Measurements from ENCODE around the gene KCNN4. TPM values are rescaled to one million over a fixed set of nuclear protein-coding genes. Genes with fewer than 3 reads are reported as not detected.

Gene KCNN4
- polyA plus RNA-seq, 4 donors: 0.90 to 2.6 (median 2.2) TPM

GRCh38 chr19:43751466-43752220 lies 29.1 kb downstream of the KCNN4 start:
- no peak for DNase-seq (ENCODE audit: low read depth in 4 of 4, low spot score in 2 of 4)

GRCh38 chr19:43749898-43750297 lies 30.9 kb downstream of the KCNN4 start:
- no peak for DNase-seq (ENCODE audit: low read depth in 4 of 4, low spot score in 2 of 4)

- no peak for DNase-seq (ENCODE audit: low read depth in 4 of 4, low spot score in 2 of 4)
Measured at GRCh38 chr19:43749152-43749551, 31.6 kb downstream of the KCNN4 start.

DNA sequence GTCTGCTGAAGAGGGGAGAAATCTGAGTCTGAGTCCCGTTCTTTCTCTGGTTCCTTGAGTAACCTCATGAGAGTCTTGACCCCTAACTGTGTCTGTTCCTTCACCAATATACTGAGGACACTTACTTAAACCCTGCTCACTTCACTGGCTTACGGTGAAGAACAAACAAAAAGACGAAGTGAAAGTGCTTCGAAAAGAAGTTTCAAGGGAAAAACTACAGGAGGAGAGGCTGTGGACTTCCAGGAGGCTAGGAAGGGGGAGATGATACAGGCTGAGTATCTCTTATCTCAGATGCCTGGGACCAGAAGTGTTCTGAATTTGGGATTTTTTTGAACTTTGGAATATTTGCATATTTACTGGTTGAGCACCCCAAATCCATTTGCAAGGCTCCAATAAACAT lies 32.1 kb downstream of the KCNN4 start:
- DNase-seq (ENCODE audit: low read depth in 4 of 4, low spot score in 2 of 4): no peak

GRCh38 chr19:43748205-43748594 lies 32.6 kb downstream of the KCNN4 start:
- DNase-seq (ENCODE audit: low read depth in 4 of 4, low spot score in 2 of 4): no peak

GRCh38 chr19:43747557-43748204 lies 33.1 kb downstream of the KCNN4 start:
- DNase-seq (ENCODE audit: low read depth in 4 of 4, low spot score in 2 of 4): no peak

GRCh38 chr19:43743059-43743458 lies 37.7 kb downstream of the KCNN4 start:
- no peak for DNase-seq (ENCODE audit: low read depth in 4 of 4, low spot score in 2 of 4)

DNA sequence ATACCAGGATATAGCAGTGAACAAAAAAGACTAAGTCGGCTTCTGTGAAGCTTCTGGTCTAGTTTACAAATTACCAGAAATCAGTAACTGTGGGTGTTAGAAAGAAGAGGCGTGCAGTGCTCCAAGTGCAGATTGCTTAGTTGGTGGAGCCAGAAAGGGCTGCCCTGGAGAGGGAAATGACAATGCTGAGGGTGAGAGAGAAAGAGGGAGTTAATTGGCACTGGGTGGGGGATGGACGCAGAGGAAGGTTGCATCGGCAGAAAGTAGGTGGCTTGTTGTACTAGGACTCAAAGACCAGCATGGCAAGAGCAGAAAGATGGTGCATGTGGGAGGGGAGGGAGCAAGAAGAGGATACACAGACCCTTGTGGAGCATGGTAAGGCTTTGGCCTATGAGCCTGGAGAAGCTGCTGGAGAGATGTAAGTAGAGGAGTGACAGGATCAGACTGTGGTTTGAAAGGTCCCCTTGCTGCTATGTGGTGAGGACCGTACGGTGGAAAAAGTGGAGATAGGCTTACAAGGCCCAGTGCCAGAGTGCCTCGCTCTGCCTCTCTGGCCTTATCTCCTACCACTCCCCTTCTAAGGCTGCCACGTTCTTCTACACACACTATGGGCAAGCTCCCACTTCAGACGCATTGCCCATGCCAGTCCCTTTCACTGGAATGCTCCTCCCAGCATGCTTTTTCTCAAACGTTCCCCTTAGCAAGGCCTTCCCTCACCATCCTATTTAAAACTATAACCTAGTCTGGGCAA lies 39.5 kb downstream of the KCNN4 start:
- DNase-seq (ENCODE audit: low read depth in 4 of 4, low spot score in 2 of 4): no peak

DNA sequence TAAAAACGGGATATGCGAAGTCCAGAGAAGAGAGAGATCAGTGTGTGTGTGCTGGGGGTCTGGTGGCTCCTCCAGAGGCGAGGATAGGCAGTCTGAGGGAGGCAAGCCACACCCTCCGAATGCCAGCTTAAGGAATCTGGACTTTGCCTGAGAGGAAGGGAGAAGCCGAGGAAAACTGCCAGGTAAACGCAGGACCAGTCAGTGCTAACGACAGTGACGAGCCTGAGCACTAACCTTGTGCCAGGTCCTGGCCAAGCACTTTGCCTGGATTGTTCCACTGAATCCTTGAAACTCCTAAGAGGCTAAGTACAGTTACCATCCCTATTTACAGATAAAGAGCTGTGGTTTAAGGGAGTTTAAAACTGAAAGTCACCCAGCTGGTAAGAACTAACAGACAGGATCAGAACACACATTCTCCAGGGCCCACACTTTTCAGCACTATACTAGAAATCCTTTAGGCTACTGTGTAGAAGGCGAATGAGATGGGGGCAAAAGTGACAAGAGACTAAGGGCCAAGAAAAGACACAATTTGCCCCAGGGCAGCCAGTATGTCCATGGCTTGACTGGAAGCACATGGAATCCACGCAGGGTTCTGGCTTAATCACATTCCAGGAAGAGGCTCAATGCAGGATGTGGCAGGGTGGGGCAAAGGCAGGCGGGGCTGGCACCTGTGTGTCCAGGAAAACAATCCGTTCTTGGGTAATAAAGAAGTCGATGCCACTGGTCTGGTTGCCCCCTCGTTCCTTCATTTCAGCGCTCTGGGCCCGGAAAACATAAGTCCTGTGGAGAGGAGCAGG lies 41.1 kb downstream of the KCNN4 start:
- no peak for DNase-seq (ENCODE audit: low read depth in 4 of 4, low spot score in 2 of 4)

GRCh38 chr19:43738780-43739211 lies 42.0 kb downstream of the KCNN4 start:
- DNase-seq (ENCODE audit: low read depth in 4 of 4, low spot score in 2 of 4): no peak

DNA sequence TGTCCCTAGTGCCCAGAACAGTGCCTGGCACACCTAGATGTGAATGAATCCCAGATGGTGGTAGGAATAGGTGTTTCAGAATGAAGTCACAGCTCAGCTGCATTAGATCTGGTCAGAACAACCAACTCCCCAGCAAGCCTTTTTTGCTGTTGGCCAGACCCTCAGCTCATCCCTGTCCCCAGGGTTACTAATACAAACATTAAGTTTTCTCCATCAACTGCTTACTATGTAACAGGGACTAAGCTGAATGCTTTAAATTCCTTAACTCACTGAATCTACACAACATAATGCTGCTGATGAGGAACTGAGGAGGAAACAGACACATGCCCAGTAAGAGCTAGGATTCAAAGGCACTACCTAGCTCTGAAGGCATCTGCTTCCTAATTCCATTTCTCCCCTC lies 44.8 kb downstream of the KCNN4 start:
- no peak for DNase-seq (ENCODE audit: low read depth in 4 of 4, low spot score in 2 of 4)

DNA sequence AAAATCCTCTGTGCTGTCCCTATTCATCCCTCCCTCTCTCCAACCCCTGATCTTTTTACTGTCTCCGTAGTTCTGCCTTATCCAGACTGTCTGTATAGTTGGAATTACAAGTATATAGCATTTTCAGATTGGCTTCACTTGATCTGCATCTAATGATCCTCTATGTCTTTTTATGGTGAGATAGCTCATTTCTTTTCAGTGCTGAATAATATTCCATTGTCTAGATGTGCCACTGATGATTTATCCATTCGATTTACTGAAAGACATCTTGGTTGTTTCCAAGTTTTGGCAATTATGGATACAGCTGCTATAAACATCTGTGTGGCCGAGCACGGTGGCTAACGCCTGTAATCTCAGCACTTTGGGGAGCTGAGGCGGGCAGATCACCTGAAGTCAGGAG lies 45.8 kb downstream of the KCNN4 start:
- no peak for DNase-seq (ENCODE audit: low read depth in 4 of 4, low spot score in 2 of 4)

DNA sequence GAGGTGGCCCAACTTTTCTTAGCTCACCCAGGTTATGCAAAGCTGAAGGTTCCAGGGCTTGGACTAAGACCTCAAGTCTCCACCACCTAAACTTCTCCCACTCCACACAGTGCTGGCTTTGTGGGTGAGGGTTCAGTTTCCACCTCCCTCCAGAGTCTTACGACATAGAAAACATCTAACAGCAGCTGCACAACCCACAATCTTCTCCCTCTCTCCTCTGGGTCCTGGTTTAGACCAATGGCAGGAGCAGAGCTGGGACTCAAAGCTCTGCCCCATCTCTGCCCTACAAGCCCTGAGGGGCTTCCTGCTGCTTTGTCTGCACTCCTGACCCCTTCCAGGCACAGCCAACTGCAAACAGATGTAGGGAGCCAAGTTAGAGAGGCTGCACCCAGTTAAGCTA lies 48.9 kb downstream of the KCNN4 start:
- DNase-seq (ENCODE audit: low read depth in 4 of 4, low spot score in 2 of 4): no peak

DNA sequence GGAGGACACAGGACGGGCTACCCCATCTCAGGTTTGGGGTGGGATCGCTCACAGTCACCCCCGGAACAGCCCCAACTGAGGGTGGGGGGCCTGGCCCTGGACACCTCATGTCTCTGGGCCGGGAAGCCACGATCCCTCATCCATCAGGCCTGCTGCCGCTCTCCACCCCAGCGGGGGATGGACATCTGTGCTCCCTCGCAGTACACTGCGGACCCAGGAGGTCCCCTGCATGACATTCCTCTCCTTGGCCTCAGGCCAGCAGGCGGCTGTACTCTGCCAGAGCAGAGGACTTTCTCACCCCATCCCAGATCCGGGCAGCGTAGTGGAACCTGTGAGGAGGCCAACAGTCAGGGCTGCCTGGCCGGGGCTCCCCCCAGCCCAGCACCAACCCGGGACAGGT lies 49.4 kb downstream of the KCNN4 start:
- DNase-seq (ENCODE audit: low read depth in 4 of 4, low spot score in 2 of 4): no peak

GRCh38 chr19:43729919-43730318 lies 50.9 kb downstream of the KCNN4 start:
- no peak for DNase-seq (ENCODE audit: low read depth in 4 of 4, low spot score in 2 of 4)

GRCh38 chr19:43727593-43727853 lies 53.2 kb downstream of the KCNN4 start:
- no peak for DNase-seq (ENCODE audit: low read depth in 4 of 4, low spot score in 2 of 4)

DNA sequence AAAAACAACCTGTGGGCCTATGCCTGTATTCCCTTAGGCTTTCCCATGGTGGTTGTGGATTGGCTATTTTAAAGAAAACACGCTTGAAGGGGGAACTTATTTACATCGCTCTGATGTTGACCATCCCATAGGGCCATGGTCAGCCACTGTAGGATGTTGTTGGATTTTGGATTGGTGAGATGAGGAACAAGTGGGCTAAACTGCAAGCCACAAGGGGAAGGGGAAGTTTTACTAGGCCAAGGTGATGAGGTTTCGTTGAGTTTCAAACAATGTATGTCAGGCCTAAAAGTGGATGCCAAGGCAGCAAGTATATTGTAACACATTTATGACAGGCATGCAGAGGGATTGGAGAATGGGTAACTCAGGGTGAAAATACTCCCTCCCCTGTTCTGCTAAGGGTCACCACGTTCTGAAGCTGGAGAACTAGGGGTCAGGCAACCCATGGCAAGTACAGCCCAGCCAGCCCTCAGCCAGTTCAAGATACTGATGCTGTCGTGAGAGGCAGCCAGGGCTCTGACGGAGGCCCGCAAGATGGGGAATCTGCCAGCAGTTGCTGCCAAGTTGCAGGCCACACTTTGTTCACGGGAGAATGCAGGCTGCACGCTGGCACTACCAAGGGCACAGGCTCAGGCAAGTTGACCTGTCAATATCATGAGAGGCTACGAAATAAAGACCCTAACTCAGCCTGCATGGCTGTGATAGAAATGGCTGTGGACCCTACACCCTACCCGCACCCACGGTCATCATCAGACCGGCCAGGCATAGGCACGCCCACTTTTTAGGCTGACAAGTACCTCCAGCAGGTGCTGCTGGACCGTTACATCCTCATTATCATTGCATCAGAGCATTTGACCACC lies 53.8 kb downstream of the KCNN4 start:
- no peak for DNase-seq (ENCODE audit: low read depth in 4 of 4, low spot score in 2 of 4)

- no peak for DNase-seq (ENCODE audit: low read depth in 4 of 4, low spot score in 2 of 4)
Measured at GRCh38 chr19:43725468-43725867, 55.3 kb downstream of the KCNN4 start.

GRCh38 chr19:43724896-43725295 lies 55.9 kb downstream of the KCNN4 start:
- DNase-seq (ENCODE audit: low read depth in 4 of 4, low spot score in 2 of 4): no peak

GRCh38 chr19:43723588-43723987 lies 57.2 kb downstream of the KCNN4 start:
- no peak for DNase-seq (ENCODE audit: low read depth in 4 of 4, low spot score in 2 of 4)

All from left renal cortex interstitium (tissue), 4 donors.